GM12892 (cell line): Measurements from ENCODE around the gene HOXC5.

Source experiments
- POLR2A ChIP-seq: IDR thresholded peaks from 2 replicates; pipeline ENCODE4 v1.6.1; 2011; ENCODE audit warnings: low read depth, low read length, control low read depth
- POLR2AphosphoS5 ChIP-seq: IDR thresholded peaks from 2 replicates; pipeline ENCODE4 v1.6.1; 2011; ENCODE audit warnings: low read depth, low read length, control low read depth

- no peak for TF ChIP-seq POLR2AphosphoS5
- no peak for TF ChIP-seq POLR2A
Observed at GRCh38 chr12:54028314-54029201, 4.3 kb upstream of the HOXC5 start, which contains the start of gene HOXC6.
